HG02642 (cell line): ENCODE results near the gene GRAMD1B.

Experiments
- ATAC-seq: cut with Tn5 transposase; IDR thresholded peaks from one replicate; pipeline ENCODE4 v1.9.1; 2021; ENCODE audit warnings: mild to moderate bottlenecking; ENCODE audit not compliant: unreplicated experiment, poor library complexity

Gene GRAMD1B

GRCh38 chr11:123607781-123608180, 177.7 kb downstream of the GRAMD1B start:
- ATAC-seq: no peak

- no peak for ATAC-seq
Observed at GRCh38 chr11:123608371-123608770, 178.3 kb downstream of the GRAMD1B start.

- no peak for ATAC-seq
Observed at GRCh38 chr11:123608945-123609344, 178.9 kb downstream of the GRAMD1B start.

- ATAC-seq: no peak
Observed at GRCh38 chr11:123611698-123612097, 181.6 kb downstream of the GRAMD1B start.

- no peak for ATAC-seq
Observed at GRCh38 chr11:123616505-123617198, 186.6 kb downstream of the GRAMD1B start.

- ATAC-seq: no peak
Observed at GRCh38 chr11:123622576-123622975, 192.5 kb downstream of the GRAMD1B start.

GRCh38 chr11:123624974-123625373, 194.9 kb downstream of the GRAMD1B start:
- ATAC-seq: no peak

GRCh38 chr11:123628936-123629683, 199.0 kb downstream of the GRAMD1B start:
- ATAC-seq: no peak

- ATAC-seq: no peak
Observed at GRCh38 chr11:123630126-123630608, 200.1 kb downstream of the GRAMD1B start.

GRCh38 chr11:123640029-123640428, 210.0 kb downstream of the GRAMD1B start:
- no peak for ATAC-seq

GRCh38 chr11:123640677-123641494, 210.8 kb downstream of the GRAMD1B start:
- peak; percentile 71 for ATAC-seq

- ATAC-seq: no peak
Observed at GRCh38 chr11:123641495-123641840, 211.4 kb downstream of the GRAMD1B start.

GRCh38 chr11:123642435-123642834, 212.4 kb downstream of the GRAMD1B start:
- no peak for ATAC-seq

GRCh38 chr11:123645286-123645975, 215.4 kb downstream of the GRAMD1B start:
- no peak for ATAC-seq

- no peak for ATAC-seq
Observed at GRCh38 chr11:123650901-123651300, 220.8 kb downstream of the GRAMD1B start.

GRCh38 chr11:123652599-123652998, 222.5 kb downstream of the GRAMD1B start:
- no peak for ATAC-seq

- ATAC-seq: no peak
Observed at GRCh38 chr11:123653483-123653826, 223.4 kb downstream of the GRAMD1B start.

GRCh38 chr11:123653827-123654565, 223.9 kb downstream of the GRAMD1B start:
- no peak for ATAC-seq

- no peak for ATAC-seq
Observed at GRCh38 chr11:123654566-123655081, 224.6 kb downstream of the GRAMD1B start, which contains the start of gene SCN3B. Gene SCN3B (minus strand): TSS chr11:123654624. CDS start chr11:123653801, 823 bp downstream.
